ENCODE data around the gene CELF5. TPM values are rescaled to one million over a fixed set of nuclear protein-coding genes. Genes with fewer than 3 reads are reported as not detected.

The CELF5 gene
- total RNA-seq, 2 experiments from 2014 or later = 0.13 TPM; not detected in 1

GRCh38 chr19:3282564-3282963 lies 58.1 kb downstream of the CELF5 start:
- ChIA-PET POLR2A (interaction anchor here (0.6 kb wide), 1 partner anchor 960 kb away, joined by 3 read pairs; no protein-coding TSS in a partner anchor), CTCF (ENCODE audit: unreplicated experiment) (no interaction called here)
- Histone ChIP-seq H3K4me1 (ENCODE audit: insufficient read depth, low read length, poor library complexity, severe bottlenecking) (no peaks in the 10 kb centered on the region), H3K9me3 (ENCODE audit: low read length) (no peaks in the 10 kb centered on the region), H3K9me2 (ENCODE audit: insufficient read depth, low read length) (no peaks in the 10 kb centered on the region), H2AFZ (ENCODE audit: low read length) (no peak overlapping the region), H4K20me1 (ENCODE audit: insufficient read depth, low read length) (no peaks in the 10 kb centered on the region), H3K27ac (ENCODE audit: low read depth, low read length, poor library complexity, severe bottlenecking) (no peak overlapping the region), H3K36me3 (ENCODE audit: insufficient read depth, low read length) (no peaks in the 10 kb centered on the region), H3K4me3 (ENCODE audit: low read depth, low read length, poor library complexity, severe bottlenecking) (no peak overlapping the region), H3K79me2 (ENCODE audit: insufficient read depth, low read depth, low read length) (no peaks in the 10 kb centered on the region), H3K4me2 (ENCODE audit: low read length) (no peak overlapping the region)
- no peak for TF ChIP-seq EZH2phosphoT487 (IDR thresholded peaks at IDR 0.05; ENCODE audit: borderline replicate concordance, low read depth, low read length)
- TF ChIP-seq, protein P1, sequence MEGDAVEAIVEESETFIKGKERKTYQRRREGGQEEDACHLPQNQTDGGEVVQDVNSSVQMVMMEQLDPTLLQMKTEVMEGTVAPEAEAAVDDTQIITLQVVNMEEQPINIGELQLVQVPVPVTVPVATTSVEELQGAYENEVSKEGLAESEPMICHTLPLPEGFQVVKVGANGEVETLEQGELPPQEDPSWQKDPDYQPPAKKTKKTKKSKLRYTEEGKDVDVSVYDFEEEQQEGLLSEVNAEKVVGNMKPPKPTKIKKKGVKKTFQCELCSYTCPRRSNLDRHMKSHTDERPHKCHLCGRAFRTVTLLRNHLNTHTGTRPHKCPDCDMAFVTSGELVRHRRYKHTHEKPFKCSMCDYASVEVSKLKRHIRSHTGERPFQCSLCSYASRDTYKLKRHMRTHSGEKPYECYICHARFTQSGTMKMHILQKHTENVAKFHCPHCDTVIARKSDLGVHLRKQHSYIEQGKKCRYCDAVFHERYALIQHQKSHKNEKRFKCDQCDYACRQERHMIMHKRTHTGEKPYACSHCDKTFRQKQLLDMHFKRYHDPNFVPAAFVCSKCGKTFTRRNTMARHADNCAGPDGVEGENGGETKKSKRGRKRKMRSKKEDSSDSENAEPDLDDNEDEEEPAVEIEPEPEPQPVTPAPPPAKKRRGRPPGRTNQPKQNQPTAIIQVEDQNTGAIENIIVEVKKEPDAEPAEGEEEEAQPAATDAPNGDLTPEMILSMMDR (conservative IDR thresholded peaks at IDR 0.05; ENCODE audit: low read length) = no peak
- intact Hi-C loops (cut with micrococcal nuclease; ENCODE audit: unreplicated experiment) = no loop called here
- DNase-seq (ENCODE audit: low spot score) = no peak
- no TSS peak for BruUV-seq (replicated peaks)

DNA sequence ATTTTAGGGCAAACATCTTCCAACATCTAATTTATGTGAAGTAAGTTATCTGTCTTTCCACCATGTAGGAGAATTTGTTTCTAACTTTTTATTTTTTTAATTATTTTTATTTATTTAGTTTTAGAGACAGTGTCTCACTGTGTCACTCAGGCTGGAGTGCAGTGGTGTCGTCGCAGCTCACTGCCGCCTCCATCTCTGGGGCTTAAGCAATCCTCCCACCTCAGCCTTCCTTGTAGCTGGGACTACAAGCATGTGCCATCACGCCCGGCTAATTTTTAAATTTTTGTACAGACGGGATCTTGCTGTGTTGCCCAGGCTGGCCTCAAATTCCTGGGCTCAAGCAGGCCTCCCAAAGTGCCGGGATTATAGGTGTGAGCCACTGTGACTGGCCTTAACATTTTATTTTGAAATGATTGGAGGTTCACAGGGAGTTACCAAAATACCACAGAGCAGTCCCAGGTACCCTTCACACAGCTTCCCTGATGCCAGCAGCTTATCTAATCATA lies 58.8 kb downstream of the CELF5 start:
- DNase-seq (ENCODE audit: low spot score) = no peak
- H2AFZ ChIP-seq (ENCODE audit: low read length) = no peak overlapping the region
- H3K4me3 ChIP-seq (ENCODE audit: low read depth, low read length, poor library complexity, severe bottlenecking) = no peak overlapping the region
- intact Hi-C loops (cut with micrococcal nuclease; ENCODE audit: unreplicated experiment) = no loop called here
- BruUV-seq (replicated peaks) = no TSS peak
- H3K79me2 ChIP-seq (ENCODE audit: insufficient read depth, low read depth, low read length) = no peaks in the 10 kb centered on the region
- no peaks in the 10 kb centered on the region for H3K36me3 ChIP-seq (ENCODE audit: insufficient read depth, low read length)
- no peak overlapping the region for H3K27ac ChIP-seq (ENCODE audit: low read depth, low read length, poor library complexity, severe bottlenecking)
- H3K9me3 ChIP-seq (ENCODE audit: low read length) = no peaks in the 10 kb centered on the region
- H4K20me1 ChIP-seq (ENCODE audit: insufficient read depth, low read length) = no peaks in the 10 kb centered on the region
- H3K4me1 ChIP-seq (ENCODE audit: insufficient read depth, low read length, poor library complexity, severe bottlenecking) = no peaks in the 10 kb centered on the region
- POLR2A ChIA-PET = no interaction called here
- no peak overlapping the region for H3K4me2 ChIP-seq (ENCODE audit: low read length)
- CTCF ChIA-PET (ENCODE audit: unreplicated experiment) = no interaction called here
- TF ChIP-seq, protein P1 (conservative IDR thresholded peaks at IDR 0.05; ENCODE audit: low read length) = no peak
- no peak for TF ChIP-seq EZH2phosphoT487 (IDR thresholded peaks at IDR 0.05; ENCODE audit: borderline replicate concordance, low read depth, low read length)
- no peaks in the 10 kb centered on the region for H3K9me2 ChIP-seq (ENCODE audit: insufficient read depth, low read length)

- Histone ChIP-seq H3K27ac (ENCODE audit: low read depth, low read length, poor library complexity, severe bottlenecking) (no peak overlapping the region), H3K9me3 (ENCODE audit: low read length) (no peaks in the 10 kb centered on the region), H4K20me1 (ENCODE audit: insufficient read depth, low read length) (no peaks in the 10 kb centered on the region), H3K4me3 (ENCODE audit: low read depth, low read length, poor library complexity, severe bottlenecking) (no peak overlapping the region), H3K4me2 (ENCODE audit: low read length) (no peak overlapping the region), H2AFZ (ENCODE audit: low read length) (no peak overlapping the region), H3K9me2 (ENCODE audit: insufficient read depth, low read length) (no peaks in the 10 kb centered on the region), H3K36me3 (ENCODE audit: insufficient read depth, low read length) (no peaks in the 10 kb centered on the region), H3K4me1 (ENCODE audit: insufficient read depth, low read length, poor library complexity, severe bottlenecking) (no peaks in the 10 kb centered on the region), H3K79me2 (ENCODE audit: insufficient read depth, low read depth, low read length) (no peaks in the 10 kb centered on the region)
- TF ChIP-seq EZH2phosphoT487 (IDR thresholded peaks at IDR 0.05; ENCODE audit: borderline replicate concordance, low read depth, low read length) = no peak
- TF ChIP-seq, protein P1 (conservative IDR thresholded peaks at IDR 0.05; ENCODE audit: low read length) = no peak
- intact Hi-C loops (cut with micrococcal nuclease; ENCODE audit: unreplicated experiment) = no loop called here
- no peak for DNase-seq (ENCODE audit: low spot score)
- POLR2A ChIA-PET = no interaction called here
- CTCF ChIA-PET (ENCODE audit: unreplicated experiment) = no interaction called here
- BruUV-seq (replicated peaks) = no TSS peak
These were observed 59.6 kb downstream of the CELF5 start for GRCh38 chr19:3283886-3284657.

All from OCI-LY7 (cell line).